NCI-H146 (cell line): ENCODE results near the gene HSD11B2.

Source experiments
- DNase-seq: peaks from one replicate; lab custom pipeline; 2025; lab: John Stamatoyannopoulos, UW

Gene HSD11B2

GRCh38 chr16:67451704-67452435 is 20.9 kb downstream of the HSD11B2 start:
- DNase-seq = no peak

DNA sequence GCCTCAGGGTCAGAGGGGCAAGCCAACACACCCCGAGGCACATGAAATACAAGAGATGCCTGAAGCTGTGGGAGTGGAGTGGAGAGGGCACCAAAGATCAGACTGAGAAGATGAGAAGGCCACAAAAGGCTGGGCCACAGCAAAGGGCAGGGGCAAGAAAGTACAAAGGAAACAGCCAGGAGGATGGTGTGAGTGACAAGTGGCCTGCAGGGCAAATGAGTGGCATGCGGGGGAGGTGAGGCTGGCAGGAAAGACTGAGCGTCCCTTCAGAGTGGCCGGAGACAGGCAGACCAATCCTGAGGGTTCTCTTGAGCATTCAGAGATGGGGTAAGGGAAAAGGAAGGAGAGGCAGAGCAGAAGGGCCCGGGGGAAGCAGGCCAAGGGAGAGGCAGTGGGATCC is 23.2 kb downstream of the HSD11B2 start:
- DNase-seq = no peak

GRCh38 chr16:67454852-67455251 is 23.9 kb downstream of the HSD11B2 start:
- DNase-seq = no peak

DNA sequence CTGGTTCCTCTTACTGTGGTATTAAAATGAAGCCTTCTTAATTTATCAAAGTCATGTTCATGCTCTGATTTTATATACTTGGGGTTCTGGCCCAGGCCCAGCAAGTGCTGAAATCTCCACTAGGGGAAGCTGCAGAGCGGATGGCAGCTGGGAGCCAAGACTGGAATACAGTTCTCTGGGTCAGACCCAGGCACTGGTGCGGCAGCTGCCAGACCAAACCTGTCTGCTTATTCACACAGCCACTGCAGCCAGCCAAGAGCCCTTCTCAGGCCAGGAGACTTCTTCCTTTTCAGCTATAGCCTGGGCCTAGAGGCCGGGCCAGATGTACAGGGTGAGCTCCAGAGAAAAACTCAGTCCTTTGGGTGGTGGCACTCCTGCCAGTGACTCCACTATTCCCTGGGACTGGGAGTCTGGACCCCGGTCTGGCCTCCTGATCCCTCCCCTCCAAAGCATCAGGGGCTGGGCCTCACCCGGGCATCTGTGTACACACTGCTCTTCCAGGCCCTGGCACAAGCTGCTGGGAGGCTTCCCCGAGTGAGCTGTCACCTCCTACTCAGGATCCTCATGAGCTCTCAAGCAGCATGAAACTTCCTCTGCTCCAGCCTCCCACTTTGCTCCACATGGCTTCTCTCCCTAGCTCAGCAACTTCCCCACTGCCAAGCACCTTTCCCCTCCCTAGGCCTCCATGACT is 25.6 kb downstream of the HSD11B2 start:
- DNase-seq = no peak

DNA sequence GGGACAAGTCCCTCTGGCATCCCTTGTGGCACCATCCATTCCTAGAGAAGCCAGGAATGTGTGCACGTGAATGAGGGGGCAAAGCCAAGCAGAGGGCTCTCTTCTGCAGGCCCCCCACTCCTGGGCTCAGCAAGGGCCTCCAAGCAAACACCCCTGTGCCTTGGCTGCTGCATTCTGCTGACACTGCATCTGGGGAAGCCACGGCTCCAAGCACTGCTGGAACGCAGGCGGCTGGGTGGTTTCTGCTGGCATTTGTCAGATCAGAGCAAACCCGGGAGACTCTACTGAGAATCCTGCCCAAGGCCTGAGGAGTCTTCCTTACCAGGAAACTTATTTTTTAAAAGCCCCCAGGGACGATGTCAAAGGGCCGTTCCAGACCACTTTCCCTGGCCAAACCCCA is 26.7 kb downstream of the HSD11B2 start:
- DNase-seq = no peak

DNA sequence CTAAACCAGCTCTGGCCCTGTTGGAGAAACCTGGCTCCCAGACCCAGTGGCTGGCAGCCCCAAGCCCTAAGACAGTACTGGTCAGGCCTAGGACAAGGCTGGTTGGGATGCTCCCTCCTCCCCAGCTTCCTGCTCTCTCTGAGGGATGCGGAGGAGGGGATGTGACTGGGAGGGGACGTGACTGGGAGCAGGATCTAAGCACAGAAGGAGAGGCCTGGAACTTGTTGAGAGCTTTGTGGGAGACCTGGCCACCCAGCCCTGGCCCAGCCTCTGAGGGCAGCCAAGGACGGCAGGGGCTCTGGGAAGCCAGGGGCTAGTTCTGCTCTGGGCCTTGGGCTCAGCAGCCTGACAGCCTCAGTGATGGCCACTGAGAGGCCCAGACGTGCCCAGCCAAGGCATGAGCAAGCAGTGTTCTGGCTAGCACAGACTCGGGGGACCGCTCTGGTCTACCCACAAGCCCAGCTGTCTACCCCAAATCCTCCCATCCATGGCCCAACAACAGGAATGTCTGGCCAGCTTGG is 27.3 kb downstream of the HSD11B2 start:
- DNase-seq = no peak

DNA sequence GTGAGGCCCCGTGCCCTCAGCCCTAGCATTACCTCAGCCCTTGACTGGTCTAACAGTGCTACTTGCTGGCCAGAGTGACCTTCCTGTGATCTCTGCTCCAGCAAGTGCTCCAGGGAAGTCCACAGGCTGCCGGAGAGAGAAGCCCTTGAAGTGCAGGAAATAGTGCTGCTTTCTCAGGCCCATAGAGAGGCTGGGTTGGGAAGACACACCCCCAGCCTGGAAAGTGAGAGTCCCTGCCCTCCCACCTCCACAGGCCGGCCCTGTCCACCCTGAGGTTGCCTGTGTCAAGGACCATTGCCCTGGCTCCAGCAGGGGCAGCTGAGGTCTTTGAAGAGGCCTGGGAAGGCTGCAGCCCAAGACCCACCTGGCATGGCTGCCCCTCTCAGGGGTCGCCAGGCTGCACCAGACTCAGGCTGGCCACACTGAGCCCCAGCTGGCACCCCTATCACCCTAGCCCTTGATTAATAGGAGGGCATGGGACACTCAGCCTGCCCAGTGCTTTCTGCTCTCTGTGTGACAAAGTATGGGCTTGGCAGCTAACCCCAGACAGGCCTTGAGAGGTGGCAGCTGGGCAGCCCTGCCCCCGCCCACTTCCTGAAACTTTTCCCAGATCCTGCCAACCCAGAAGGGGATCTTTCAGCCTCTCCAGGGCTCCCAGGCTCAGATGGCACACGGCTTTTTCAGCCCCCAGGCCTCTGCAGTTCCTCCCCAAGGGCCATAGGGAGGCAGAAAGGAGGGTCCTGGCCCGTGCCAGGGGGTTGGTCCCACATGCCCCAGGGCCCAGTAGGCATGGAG is 28.3 kb downstream of the HSD11B2 start:
- no peak for DNase-seq

DNA sequence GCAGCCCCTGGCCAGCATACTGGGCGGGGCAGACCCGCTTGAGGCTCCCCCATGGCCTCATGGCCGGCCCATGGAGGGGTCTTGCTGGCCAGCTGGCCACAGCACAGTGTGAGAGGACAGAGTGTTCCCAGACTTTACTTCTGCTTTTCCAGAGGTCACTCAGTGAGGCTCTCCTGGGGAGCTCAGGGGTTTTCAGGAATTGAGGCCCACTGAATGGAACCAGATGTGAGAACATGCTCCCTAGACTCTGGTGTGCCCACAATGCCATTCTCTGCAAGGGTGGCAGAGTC is 28.9 kb downstream of the HSD11B2 start:
- DNase-seq = no peak

DNA sequence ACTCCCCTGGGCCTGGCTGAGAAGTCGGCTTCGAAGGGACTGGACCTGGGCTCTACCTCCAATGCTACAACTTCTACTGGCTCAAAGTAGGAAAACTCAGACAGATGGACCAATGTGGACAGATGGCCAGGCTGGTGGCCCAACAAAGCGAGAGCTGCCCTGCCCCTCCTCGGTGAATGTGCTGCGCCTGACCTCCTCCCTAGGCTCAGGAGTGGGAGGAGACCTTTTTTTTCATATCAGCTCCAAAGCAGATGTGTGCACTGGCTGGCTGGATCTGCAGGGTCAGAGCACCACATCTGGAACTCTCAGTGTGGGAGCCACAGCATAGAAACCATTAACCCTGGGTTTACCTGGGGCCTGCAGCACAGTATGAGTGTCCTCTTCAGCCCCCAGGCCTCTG is 29.2 kb downstream of the HSD11B2 start:
- no peak for DNase-seq

- no peak for DNase-seq
Measured at GRCh38 chr16:67460961-67461360, 30.0 kb downstream of the HSD11B2 start.

GRCh38 chr16:67461600-67462278 is 30.8 kb downstream of the HSD11B2 start:
- DNase-seq = no peak

- no peak for DNase-seq
Measured at GRCh38 chr16:67462279-67462655, 31.3 kb downstream of the HSD11B2 start.

- DNase-seq = no peak
Measured at GRCh38 chr16:67463059-67463458, 32.1 kb downstream of the HSD11B2 start.

DNA sequence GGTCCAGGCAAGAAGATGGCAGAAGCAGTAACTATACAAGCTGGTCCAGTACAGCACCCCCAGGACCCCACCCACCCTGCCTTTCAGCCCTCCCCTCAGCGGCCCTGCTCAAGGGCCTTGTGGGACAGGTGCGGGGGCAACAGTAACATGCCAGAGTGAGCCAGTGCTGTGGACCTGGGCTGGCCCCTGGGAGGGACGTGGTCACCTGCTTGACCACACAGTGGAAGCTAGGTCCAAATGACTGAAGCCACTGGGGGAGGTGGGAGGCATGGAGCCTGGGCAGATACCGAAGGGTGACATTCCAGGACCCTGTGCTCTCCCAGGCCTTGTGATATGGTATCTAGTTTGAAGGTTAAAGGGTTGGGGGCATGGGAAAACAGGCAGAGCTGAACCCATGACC is 32.8 kb downstream of the HSD11B2 start:
- DNase-seq = no peak

DNA sequence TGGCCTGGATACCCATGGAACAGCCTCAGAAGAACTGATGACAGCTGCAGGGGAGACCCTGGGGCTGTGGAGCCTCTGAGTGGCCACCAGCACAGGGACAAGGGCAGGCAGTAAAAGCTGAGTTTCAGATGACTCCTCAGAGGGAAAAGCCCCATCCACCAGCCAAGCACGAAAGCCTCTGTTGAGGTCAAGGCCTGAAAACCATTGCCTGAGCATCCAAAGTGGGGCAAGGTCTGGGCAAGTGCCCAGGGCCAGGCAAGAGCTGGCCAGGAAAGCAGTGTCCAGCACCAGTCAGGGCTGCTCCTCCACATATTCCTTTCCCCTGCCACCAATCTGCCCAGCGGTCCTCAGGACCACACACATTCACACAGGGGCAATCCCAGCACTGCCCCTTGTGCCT is 33.6 kb downstream of the HSD11B2 start:
- no peak for DNase-seq

DNA sequence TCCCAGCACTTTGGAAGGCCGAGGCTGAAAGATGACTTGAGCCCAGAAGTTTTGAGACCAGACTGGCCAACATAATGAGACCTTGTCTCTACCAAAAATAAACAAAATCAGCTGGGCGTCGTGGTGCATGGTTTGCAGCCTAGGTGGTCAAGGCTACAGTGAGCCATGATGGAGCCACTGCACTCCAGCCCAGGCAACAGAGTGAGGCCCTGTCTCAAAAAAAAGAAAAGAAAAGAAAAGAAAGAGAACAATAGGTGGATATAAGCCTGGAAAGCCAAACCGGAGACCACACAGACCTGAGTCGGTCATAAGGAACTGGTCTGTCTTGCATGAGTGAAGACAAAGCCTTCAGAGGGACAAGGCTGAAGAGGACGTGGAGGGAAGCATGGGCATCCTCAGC is 35.7 kb downstream of the HSD11B2 start:
- no peak for DNase-seq

GRCh38 chr16:67468731-67469130 is 37.8 kb downstream of the HSD11B2 start:
- DNase-seq = no peak

DNA sequence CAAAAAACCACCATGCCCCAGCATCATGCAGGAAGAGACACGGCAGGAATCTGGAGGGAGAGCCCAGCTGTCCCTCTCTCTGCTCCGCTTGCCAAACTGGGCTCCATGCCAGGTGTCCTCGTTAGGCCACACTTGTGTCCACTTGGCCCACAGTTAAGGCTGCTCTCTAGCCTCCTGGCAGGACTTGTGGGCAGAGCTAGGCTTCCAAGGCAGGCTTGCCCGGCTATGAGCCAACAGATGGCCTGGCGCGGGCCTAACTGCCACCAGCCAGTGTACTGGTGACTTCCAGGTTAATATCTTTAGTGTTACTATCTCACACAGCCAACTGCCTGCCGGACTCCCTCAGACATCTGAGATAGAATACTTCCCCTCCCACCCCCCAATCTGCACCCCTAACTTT is 39.4 kb downstream of the HSD11B2 start:
- DNase-seq = peak; percentile 19

DNA sequence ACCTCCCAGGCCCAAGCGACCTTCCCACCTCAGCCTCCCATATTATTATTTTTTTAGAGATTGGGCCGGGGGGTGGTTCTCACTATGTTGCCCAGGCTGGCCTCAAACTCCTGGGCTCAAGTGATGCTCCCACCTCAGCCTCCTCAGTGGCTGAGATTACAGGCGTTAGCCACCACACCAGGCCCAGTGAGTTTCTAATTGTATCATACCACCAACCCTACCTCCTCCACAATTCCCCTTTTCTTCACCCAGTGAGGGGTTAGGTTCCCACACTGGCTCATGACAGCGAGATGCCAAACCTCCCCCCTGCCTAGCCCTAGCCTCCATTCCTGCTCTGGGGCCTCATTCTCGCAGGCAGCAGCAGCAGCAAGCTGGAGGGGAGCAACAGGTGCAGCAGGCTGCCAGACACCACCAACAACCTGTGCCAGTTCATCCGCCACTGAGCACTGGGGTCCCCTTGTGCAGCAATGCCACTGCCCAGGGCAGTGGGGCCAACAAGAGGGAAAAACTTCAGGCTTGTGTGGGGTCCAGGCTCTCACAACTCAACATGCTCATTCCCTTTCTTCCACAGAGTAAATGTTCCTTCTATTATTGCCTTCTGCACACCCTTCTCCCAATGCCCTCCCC is 41.0 kb downstream of the HSD11B2 start:
- DNase-seq = no peak

- DNase-seq = no peak
Measured at GRCh38 chr16:67474551-67475455, 43.9 kb downstream of the HSD11B2 start.
